NCI-H1436 (cell line): ENCODE measurements around the gene TBX5.

Experiments
- DNase-seq: peaks from one replicate; lab custom pipeline; 2025; lab: John Stamatoyannopoulos, UW

The TBX5 gene

DNA sequence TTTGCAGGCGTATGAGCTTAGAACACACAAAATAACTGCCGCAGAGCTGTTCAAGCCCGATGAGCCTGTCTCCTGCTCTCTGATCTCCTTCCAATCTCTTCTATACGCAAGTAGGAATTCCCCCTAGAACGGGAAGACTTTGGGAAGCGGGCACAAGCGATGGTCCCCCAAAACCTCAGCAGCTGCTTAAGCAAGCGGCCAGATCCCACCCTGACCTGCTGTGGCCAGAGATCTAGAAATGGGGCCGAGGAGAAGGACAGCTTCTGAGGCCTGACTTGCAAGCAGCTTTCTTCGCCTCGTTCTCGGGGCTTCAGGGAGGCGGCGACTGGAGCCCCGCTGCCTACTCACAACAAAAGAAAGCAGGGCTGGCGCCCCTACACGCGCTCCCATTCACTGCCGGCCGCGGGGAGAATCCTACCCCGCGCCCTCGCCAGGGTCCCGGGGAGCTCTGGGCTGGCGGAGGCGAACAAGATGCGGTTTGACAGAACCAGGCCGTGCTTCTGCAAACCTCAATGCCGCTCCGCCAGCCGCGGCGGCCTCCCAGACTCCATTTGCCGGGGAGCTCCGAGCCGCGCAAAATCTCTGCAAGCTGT is 922 bp downstream of the TBX5 start:
- DNase-seq = no peak

DNA sequence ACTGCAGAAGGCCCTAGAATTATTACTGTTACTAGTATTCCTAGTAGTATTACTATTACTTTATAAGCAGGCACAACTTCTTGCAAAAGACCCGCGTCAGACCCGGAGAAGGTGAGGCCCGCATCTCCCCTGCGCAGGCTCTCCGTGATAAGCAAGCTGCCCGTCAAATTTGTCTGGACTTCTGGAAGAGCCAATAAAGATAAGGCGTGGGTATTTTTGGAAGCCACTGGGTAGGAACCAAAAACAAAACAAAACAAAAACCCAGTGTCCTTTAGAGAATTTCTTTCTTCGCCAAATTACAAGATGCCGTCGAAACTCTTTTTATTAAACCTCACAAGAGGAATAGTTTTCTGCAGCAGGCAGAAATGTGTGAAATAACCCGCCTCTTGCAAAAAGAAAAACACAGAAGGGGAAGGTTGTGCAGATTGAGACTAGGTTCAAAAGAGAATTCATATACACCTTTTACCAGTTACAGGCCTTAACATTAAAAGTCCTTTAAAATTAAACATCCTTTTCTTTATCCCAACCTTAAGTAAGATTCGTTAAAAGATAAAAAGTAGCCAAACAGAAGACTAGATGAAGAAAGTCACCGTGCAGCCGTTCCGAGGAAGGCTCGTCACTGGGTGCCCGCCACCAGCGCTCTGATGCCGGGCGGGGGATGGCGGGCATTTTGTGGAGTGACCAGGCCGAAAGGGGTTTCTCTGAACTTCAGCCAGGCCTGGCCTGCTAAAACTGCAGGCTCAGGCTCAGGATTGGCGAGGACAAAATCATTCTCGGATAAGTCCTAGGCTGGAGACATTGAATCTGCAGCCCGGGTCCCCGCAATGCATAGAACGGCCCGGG is 1.6 kb downstream of the TBX5 start:
- DNase-seq = no peak

DNA sequence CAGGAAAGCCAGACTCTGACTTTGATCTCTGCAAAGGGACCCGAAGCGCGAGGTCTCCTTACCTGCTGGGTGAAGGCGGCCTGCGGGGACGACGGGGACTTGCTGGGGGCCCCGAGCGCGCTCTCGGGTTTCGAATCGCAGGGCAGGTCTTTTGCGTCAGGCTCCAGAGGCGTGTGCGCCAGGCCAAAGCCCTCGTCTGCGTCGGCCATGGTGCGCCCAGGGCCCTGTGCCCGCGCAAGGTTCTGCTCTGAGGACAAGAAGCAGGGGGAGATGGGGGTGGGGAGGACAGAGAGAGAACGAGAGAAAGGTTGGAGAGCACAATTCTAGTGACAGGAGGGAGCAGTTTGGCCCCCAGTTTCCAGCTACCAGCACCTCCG is 2.3 kb downstream of the TBX5 start:
- no peak for DNase-seq

DNA sequence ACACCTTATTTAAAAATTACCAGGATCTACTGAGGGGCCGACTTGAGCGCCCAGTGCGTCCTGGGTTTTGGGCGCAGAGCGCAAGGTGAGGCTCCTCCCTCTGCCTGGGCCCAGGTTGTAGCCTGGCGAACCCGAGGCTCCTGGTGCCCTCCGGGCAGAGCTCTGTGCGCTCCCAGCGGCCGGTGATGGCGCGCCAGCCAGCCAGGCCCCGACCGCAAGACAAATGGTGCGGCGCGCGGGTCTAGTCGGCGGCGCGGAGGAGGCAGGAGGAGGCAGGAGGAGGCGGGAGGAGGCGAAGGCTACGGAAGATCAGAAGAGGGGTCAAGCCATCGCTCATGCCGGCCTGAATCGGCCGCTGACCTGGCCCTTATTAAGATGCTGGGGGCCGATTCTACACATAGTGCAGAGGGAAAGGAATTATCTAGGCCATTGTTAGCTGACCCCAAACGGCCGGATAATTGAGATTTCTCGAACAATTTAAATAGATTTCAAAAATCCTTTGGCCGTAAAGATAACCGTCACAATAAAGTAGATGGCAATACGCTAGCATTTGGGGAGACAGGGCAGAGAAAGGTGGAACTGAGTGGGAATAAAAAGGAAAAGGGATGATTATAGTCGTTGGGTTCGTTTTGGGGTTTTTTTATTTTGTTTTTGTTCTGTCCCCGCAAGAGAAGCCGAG is 2.8 kb downstream of the TBX5 start:
- DNase-seq = no peak

DNA sequence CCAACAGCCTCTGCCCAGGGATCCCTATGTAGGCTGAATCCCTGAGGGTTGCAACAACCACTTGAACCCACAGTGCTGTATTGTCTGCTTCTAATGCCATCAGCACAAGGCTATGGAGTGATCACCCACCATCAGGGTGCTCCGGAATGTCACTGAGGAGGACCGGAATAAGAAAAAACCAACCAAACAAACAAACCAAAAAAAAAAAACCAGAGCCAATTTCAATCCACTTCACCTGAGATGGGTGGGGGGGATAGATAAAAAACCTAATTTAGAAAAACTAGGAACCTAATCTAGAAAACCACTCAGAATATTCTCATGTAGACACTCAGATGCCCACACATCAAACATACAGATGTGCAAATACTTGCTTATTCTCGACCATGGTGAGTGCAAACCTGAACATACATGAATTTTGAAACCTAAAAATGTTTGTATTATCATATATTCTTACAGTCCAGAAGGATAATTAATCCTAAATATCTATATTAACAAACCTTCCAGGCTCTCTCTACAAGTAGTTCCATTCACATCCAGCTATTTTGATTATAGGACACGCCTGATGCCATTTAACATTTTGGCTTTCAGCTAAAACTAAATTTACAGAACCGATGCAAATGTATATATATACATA is 3.7 kb downstream of the TBX5 start:
- DNase-seq = no peak

DNA sequence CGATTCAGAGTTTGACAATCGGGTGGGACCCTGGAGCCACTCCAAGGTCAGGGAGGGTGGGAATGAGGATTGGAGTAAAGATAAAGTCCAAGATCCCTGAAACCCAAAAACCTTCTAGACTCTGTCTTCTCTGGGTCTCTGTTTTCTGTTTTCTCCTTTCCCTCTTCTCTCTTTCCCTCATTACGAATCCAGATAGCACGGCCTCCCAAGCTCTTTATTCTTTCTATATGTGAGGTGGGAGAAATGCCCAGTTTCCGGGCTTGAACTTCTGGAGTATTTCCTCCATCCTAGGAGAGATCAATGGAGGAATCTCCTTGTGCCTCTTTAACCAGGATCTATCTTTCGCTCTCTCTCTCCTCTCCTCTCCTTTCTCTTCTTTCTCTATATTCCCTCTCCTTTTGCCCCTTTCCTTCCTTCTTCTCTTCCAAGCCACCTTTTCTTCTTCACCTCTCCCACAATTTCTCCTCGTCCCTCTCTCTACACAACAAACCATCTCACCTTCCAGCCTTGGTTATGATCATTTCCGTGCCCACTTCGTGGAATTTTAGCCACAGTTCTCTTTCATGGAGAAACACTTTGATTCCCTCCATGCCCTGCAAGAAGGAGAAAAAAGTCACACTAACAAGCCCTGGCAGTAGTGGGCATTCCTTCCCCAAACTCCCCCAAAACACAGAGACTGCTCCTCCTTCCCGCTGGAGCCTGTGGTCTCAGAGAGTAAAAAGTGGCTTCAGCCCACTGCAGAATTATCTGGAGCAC is 4.4 kb downstream of the TBX5 start:
- DNase-seq = no peak

DNA sequence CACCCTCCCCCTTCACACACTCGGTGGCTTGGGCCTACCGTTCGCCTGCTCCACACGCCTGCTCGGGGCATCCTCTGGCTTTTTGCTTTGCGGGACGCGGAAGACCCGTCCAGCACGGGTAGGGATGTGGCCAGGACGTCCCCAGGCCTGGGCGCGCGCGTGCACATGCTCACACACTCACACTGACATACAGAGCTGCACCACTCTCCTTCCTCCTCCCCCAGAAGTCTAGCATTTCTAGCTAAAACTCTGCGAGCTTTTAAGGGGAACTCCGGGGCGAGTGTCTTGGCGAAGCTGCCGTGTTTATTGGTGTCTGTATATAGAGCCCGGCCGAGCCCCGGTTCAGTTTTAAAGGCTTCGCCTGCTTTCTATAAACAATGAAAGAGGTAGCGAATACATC is 5.0 kb downstream of the TBX5 start:
- DNase-seq = no peak

DNA sequence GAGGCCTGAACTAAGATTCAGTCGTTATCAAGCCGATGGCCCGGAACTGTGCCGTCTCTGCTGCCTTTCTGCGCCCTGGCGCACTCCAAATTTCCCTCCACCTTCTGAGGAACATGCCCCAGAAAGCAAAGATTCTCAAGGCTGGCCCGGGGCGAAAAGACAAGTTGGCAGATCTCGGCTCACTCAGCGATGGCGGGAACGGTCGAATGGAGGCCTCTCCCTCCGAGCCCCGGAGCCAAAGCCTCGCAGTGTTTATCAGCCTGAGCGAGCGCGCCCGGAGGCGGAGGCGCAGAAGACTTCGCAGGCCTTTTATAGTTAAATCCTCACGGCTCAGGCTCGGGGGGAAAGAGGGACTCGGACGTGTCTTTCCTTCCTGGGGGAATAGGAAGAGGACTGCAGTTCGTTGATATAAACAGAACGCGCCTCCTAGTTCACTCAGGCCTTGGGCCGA is 5.6 kb downstream of the TBX5 start:
- DNase-seq = no peak

DNA sequence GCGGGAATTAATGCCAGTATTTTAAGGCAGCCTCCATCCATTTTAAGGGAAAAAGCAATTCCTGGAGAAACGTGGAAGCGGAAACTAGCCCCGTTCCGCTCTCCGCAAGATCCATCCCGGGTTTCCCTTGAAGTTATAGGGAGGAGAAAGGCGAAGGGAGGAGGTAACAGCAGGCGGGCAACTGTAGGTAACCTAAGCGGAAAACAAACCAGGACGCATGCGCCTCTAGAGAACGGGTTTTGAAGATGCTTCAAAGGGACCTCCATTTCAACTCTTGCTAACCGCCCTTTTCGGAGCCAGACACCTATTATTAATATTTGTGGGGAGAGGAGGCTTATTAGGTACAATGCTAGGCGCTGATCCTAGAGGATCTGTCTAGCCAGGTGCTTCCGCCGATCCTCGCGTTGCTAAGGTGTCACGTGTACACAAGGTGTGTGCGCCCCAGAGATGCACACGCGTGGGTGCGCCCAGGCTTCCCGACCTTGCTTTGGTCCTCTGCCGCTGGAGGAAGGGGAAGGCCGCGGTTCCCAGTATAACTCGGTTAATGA is 6.2 kb downstream of the TBX5 start:
- DNase-seq = no peak

DNA sequence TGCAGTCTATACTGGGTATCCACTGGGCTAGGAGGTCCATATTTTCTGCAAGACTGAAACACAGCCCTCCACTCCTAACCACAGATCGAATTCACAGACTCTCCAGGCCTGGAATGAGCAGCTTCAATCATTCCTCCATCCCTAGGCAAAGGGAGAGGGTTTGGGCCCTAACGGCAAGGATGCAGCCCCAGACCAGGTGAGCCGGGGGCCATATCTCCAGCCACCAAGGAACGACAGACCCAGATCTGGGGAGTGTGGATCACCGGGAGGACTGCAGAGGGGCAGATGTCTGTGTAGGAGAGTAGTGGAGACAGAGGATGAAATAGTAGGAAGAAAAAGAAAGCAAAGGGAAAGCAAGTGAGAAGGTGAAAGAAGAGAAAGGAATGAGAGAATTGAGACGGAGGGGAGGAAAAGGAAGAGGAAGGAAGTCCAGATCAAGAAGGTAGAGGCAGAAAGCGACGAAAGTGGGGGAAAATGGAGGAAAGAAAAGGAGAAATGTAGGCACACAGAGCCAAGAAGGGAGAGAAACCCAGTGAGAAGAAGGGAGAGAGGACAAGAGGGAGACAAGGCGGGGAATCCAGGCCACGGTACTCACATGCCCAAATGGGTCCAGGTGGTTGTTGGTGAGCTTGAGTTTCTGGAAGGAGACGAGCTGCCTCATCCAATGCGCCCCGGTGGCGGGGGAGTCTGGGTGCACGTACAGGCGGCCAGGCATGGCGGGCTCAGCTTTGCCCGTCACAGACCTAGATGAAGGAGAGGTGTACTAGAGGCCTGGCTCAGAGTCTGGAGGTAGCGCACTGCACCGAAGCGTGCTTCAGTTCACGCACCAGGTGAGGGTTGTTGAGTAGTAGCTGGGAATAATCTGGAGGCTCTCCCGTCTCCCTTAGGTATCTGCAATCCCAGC is 7.7 kb downstream of the TBX5 start:
- no peak for DNase-seq

DNA sequence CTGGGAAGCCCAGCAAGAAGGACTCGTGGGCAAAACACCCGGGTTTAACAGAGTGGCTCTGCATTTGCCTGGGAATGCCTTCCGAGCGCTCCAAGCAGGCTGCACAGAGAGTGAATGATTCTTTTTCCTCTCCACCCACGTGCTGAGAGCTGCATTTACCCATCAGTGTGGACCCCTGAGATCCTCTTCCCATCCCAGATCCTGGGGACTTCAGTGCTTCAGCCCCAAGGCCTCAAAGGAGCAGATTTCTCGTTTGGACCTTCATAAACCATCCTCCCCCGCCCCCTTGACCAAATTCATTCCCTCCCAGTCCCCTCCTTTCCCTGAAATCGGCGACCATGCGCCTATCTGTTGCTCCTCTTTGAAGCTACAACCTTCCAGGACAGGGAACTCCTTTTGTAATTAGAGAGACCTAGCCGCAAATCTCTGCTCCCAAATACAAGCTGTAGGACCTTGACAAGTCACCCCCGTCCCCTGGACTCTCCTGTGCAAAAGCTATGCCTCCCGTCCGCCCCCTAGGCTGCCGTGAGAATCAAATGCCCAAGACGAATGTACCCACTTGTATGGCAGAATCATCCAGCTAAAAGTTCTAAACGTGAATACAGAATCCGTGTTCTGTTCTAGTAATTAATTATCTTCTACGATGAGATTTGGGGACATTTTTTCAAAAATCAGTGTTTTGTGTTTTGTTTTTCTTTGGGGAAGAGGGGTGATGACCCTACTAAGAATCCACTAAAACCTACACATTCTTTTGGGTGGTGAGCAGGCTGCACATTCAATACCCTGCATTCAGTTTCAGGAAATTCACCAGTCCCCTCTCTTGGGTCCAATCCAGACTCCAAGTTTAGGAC is 8.8 kb downstream of the TBX5 start:
- DNase-seq = no peak

DNA sequence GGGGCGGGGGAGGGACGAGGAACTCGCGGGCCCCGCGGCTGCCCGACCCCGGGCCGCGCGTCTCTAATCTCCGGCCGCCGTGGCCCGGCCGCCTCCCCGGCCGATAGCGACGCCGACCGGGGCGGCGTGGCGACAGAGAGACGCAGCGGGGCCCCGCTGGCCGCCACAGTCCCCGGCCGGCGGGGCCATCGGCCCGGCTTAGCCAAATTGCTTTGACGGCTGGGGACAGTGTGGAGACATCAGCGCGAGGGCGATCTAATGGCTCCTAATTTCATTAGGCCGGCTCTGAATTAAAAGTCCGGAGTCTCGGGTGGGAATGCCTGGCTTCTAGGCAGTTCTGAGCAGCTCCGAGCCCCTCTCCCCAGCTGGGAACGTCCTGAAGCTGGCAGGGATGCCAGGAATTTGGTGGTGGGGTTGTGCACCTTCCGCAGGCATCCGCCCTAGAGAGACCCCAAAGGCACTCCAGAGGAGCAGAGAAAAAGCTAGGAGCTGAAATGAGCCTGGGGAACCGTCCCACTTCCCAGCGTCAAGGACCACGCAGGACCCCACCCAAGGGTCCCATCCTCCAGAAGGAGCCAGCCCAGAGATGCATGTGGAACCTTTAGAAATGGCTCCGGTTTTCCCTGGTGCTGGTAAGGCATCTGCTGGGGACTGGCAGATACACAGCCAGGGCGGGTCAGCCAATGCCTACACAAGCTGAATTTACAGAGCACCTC is 9.6 kb downstream of the TBX5 start:
- no peak for DNase-seq

DNA sequence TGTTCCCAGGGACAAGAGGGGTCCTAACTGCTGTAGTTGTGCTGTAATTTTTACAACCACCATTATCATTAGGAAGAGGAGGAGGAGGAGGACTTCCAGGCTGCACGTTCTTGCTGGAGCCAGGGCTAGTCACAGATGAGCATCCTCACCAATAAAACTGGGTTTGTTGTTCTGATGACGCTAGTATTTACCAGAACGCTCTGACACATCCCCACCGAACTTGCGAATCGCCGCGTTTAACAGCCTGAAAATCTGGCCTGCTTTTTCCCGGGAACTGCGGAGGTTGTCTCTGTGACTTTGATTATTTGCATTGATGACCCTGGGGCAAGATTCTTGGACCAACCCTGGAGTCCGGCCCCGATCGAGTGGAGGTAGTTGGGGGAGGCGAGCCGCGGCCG is 10.2 kb downstream of the TBX5 start:
- DNase-seq = no peak

DNA sequence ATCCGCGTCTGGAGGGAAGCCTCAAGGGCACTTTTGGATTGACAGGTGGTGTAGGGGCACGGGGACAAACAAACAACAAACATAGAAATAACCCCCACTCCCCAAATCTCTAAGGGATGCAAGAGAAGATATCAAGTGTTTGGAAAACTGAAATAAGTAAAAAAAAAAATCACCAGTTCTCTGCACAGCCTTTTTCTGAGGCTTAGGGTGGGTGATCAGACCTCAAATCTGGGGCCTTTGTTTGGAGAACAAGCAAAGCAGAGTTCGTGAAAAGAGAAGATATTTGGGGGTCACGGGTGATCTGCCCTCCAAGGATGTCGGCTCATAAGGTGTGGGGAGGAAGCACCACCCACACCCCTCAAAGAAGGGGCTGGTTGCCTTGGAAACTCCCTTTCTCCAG is 10.7 kb downstream of the TBX5 start:
- no peak for DNase-seq

DNA sequence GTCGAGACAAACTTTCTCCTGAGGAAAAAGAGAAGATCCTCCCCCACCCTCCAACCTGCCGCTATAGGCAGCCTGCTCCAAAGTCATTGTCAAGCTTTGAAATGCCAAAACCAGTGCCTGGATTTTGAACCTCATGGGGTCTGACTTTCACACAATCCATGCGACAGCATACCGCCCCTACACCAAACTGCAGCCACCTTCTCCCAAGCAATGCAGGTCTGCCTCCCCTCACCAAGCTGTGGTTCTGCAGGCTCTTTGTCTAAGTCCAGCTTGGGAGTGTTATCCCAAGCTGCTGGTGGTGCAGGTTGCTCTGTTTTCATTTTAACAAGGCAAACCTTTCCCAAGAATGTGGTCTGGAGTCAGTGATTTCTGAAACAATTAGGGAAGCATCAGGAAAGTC is 12.4 kb downstream of the TBX5 start:
- no peak for DNase-seq

DNA sequence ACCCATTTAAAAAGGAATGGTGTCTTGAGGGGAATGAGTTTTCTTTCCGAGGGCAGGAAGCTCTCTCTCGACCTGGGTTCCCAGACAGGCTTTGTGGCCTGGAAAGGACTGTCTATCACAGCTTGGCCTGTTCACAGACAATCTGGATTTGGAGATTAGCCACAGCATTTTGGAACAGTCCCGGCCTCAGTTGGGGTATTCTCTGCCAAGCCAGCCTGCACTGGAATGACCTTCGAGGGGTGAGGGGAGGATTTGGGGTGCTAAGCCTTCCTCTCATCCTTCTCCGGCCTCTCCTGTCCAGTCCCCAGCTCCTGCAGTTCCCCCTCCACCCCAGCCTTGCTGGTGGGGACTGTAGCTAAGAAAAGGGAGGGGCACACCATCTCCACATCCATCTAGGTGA is 13.0 kb downstream of the TBX5 start:
- no peak for DNase-seq

DNA sequence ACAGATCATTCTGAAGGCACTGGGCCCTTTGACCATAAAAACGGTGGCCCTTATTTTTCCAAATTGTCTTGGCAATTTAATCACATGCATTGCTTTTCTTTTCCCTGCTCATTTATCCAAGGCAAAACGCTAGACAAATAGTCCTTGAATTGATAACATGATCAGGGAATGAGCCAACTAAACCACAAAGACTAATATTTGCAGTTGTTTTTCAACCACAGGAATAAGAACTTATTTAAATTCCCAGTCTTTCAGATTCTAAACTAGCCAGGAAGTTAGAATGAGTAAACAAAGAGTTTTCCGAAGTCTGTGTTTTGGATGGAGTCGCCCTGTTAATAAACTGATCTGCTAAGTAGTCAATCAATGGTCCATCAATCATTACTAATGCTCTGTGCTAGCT is 14.9 kb downstream of the TBX5 start:
- DNase-seq = no peak

DNA sequence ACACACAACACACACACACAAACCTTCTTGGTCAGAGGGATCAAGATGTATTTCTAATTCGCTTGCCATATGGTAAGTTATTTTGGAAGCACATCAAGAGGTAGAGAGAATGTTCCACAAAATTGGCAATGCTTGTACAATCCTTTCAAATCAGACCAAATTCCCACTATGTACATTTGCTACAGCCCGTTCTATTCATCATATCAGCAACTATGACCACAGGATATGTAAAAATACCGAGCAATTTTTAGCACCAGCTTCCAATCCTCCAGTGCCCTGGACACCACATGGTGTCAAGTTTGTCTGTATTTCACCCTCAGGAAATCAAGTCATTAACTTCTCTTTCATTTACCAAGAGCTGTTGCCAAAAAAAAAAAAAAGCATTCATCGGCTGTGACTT is 21.2 kb downstream of the TBX5 start:
- DNase-seq = no peak

DNA sequence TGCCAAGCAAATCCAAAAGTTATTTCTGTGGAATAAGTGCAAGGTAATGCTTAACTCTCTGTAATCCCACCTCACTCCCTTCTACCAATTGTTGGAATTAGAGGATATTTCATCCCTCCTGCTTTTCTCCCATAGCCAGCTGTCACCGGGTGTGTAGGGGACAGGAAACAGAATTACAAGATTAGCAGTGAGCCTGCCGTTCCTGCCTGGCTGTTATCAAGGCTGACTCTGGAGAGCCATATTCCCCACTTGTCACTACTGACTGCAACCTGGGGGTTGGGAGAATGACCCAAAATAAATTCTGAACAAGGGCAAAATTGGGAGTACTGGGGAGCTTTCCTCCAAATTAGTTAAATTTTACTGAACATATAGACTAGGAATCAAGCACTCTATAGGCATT is 24.8 kb downstream of the TBX5 start:
- DNase-seq = no peak
